Measurements from ENCODE around the gene HOXA5. TPM values are rescaled to one million over a fixed set of nuclear protein-coding genes. Genes with fewer than 3 reads are reported as not detected.

The HOXA5 gene
- total and polyA plus RNA-seq, 10 of the 15 experiments (the other 5 are each of a cell fraction or from before 2014, with no cell fraction given) = 0.05 to 0.13 TPM; not detected in 8

- TF ChIP-seq, protein P1, sequence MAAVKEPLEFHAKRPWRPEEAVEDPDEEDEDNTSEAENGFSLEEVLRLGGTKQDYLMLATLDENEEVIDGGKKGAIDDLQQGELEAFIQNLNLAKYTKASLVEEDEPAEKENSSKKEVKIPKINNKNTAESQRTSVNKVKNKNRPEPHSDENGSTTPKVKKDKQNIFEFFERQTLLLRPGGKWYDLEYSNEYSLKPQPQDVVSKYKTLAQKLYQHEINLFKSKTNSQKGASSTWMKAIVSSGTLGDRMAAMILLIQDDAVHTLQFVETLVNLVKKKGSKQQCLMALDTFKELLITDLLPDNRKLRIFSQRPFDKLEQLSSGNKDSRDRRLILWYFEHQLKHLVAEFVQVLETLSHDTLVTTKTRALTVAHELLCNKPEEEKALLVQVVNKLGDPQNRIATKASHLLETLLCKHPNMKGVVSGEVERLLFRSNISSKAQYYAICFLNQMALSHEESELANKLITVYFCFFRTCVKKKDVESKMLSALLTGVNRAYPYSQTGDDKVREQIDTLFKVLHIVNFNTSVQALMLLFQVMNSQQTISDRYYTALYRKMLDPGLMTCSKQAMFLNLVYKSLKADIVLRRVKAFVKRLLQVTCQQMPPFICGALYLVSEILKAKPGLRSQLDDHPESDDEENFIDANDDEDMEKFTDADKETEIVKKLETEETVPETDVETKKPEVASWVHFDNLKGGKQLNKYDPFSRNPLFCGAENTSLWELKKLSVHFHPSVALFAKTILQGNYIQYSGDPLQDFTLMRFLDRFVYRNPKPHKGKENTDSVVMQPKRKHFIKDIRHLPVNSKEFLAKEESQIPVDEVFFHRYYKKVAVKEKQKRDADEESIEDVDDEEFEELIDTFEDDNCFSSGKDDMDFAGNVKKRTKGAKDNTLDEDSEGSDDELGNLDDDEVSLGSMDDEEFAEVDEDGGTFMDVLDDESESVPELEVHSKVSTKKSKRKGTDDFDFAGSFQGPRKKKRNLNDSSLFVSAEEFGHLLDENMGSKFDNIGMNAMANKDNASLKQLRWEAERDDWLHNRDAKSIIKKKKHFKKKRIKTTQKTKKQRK (IDR thresholded peaks at IDR 0.05; ENCODE audit: low read depth, low read length) = no peak
- no peak for TF ChIP-seq RELA (IDR thresholded peaks at IDR 0.05; ENCODE audit: borderline replicate concordance, partially characterized antibody)
- TF ChIP-seq PAX5 (IDR thresholded peaks at IDR 0.05; ENCODE audit: borderline replicate concordance, low read depth, low read length) = no peak
- no peak for TF ChIP-seq ZBTB33 (IDR thresholded peaks at IDR 0.05)
- no peak for TF ChIP-seq ZBTB11 (CRISPR knock-in tag; IDR thresholded peaks at IDR 0.05)
- no peak for TF ChIP-seq MAX (IDR thresholded peaks at IDR 0.05; ENCODE audit: low read depth, low read length)
- no peak for TF ChIP-seq IKZF2 (IDR thresholded peaks at IDR 0.05)
- TF ChIP-seq RAD21 (IDR thresholded peaks at IDR 0.05; ENCODE audit: insufficient read depth, low read depth, low read length) = no peak
- TF ChIP-seq WRNIP1 (IDR thresholded peaks at IDR 0.05; ENCODE audit: borderline replicate concordance, low read depth, low read length) = no peak
- TF ChIP-seq SIX5 (IDR thresholded peaks at IDR 0.05; ENCODE audit: low read depth, low read length, severe bottlenecking) = no peak
- no peak for TF ChIP-seq MTA3 (IDR thresholded peaks at IDR 0.05; ENCODE audit: borderline replicate concordance, low read length)
- TF ChIP-seq, protein P2, sequence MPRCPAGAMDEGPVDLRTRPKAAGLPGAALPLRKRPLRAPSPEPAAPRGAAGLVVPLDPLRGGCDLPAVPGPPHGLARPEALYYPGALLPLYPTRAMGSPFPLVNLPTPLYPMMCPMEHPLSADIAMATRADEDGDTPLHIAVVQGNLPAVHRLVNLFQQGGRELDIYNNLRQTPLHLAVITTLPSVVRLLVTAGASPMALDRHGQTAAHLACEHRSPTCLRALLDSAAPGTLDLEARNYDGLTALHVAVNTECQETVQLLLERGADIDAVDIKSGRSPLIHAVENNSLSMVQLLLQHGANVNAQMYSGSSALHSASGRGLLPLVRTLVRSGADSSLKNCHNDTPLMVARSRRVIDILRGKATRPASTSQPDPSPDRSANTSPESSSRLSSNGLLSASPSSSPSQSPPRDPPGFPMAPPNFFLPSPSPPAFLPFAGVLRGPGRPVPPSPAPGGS (IDR thresholded peaks at IDR 0.05; ENCODE audit: borderline replicate concordance, insufficient read depth, low read depth, low read length, poor library complexity, severe bottlenecking) = no peak
- TF ChIP-seq ETV6 (conservative IDR thresholded peaks at IDR 0.05 in 1 of 2, IDR thresholded peaks at IDR 0.05 in 1 of 2; ENCODE audit: borderline replicate concordance in 1 of 2, low read depth in 1 of 2) = no peak
- TF ChIP-seq JUND (IDR thresholded peaks at IDR 0.05; ENCODE audit: low read depth, low read length) = no peak
- TF ChIP-seq ESRRA (IDR thresholded peaks at IDR 0.05; ENCODE audit: low read length) = no peak
These were observed 30.7 kb upstream of the HOXA5 start, which contains the start of gene HOXA10 (continued) for GRCh38 chr7:27173956-27174873.
